Endothelial cell of umbilical vein (primary cell): Measurements from ENCODE around the gene DCTD.

Experiments
- CTCF ChIP-seq, 2 donors: IDR thresholded peaks; 1 replicate in 1 of 2; 2 replicates in 1 of 2; pipeline ENCODE4 v1.5.1; 2011; ENCODE audit warnings: low read length in 2 of 2, mild to moderate bottlenecking in 2 of 2, moderate library complexity in 2 of 2, control low read depth in 1 of 2, inconsistent platforms in 1 of 2, low read depth in 1 of 2; ENCODE audit not compliant: insufficient read depth in 1 of 2; ENCODE audit errors: extremely low read depth in 1 of 2
- MYC ChIP-seq: IDR thresholded peaks from one replicate; pipeline ENCODE4 v1.6.1; 2011; ENCODE audit warnings: mild to moderate bottlenecking, low read depth, low read length
- POLR2A ChIP-seq: IDR thresholded peaks from 2 replicates; pipeline ENCODE4 v1.6.1; 2012; ENCODE audit warnings: low read depth, mild to moderate bottlenecking, control low read depth, low read length
- POLR2AphosphoS5 ChIP-seq: IDR thresholded peaks from 2 replicates; pipeline ENCODE4 v1.6.1; 2012; ENCODE audit warnings: low read depth, mild to moderate bottlenecking, control low read depth, low read length, moderate library complexity; ENCODE audit not compliant: insufficient read depth

DNA sequence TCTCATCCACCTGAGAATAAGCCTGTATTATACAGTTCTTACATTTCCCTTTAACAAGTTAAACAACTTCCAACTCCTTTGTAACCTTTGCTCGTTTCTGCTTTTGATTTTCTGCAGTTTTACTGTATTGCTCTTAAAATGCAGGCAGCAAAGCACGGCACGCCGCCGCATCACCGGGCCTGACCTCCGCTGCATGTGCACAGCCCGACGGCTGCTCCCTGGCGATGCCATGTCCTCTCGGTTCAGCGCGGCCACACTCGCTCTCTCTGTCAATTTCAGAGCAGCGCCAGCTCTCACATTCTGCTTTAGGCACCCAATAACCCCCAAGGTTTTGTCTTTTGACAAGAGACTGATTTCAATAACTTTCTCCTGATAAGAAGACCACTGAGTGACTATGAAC is 60.3 kb downstream of the DCTD start:
- no peak for TF ChIP-seq POLR2A
- no peak for TF ChIP-seq CTCF (IDR thresholded peaks at IDR 0.05; ENCODE audit: extremely low read depth in 1 of 2, insufficient read depth in 1 of 2, low read depth in 1 of 2, low read length in 2 of 2)
- no peak for TF ChIP-seq POLR2AphosphoS5
- TF ChIP-seq MYC = no peak
